IPS-18a (cell line): ENCODE measurements around the gene RPS6KC1.
"Not testable (repeated sequence)": the region's sequence is repeated elsewhere in the genome, so short reads cannot be mapped to it uniquely, and the experiment has no call there.

Source experiments
- H3K27ac ChIP-seq: one replicate; pipeline ENCODE4 v1.5.1; 2013; ENCODE audit warnings: low read length
- H3K27me3 ChIP-seq: one replicate; pipeline ENCODE4 v1.6.1; 2013; ENCODE audit warnings: mild to moderate bottlenecking, low read length; ENCODE audit not compliant: control insufficient read depth, insufficient read depth
- H3K36me3 ChIP-seq: one replicate; pipeline ENCODE4 v1.6.1; 2013; ENCODE audit warnings: low read depth, low read length; ENCODE audit not compliant: control insufficient read depth
- H3K4me1 ChIP-seq: one replicate; pipeline ENCODE4 v1.6.1; 2013; ENCODE audit warnings: low read depth, low read length; ENCODE audit not compliant: control insufficient read depth
- H3K4me3 ChIP-seq: one replicate; pipeline ENCODE4 v1.5.1; 2013; ENCODE audit warnings: low read length
- H3K9ac ChIP-seq: one replicate; pipeline ENCODE4 v1.6.1; 2013; ENCODE audit warnings: mild to moderate bottlenecking, low read length, moderate library complexity
- H3K9me3 ChIP-seq: one replicate; pipeline ENCODE4 v1.6.1; 2013; ENCODE audit warnings: low read depth, low read length; ENCODE audit not compliant: control insufficient read depth

Gene RPS6KC1

GRCh38 chr1:213300433-213300832 is 249.4 kb downstream of the RPS6KC1 start:
- H3K27ac ChIP-seq, result no peak overlapping the region
- H3K9me3 ChIP-seq, result no peaks in the 10 kb centered on the region
- no peak overlapping the region for H3K9ac ChIP-seq
- H3K4me1 ChIP-seq, result peaks cover 12% of the 10 kb centered on the region
- H3K36me3 ChIP-seq, result no peaks in the 10 kb centered on the region
- no peaks in the 10 kb centered on the region for H3K27me3 ChIP-seq
- no peak overlapping the region for H3K4me3 ChIP-seq

GRCh38 chr1:213301524-213301923 is 250.5 kb downstream of the RPS6KC1 start:
- not testable (repeated sequence) for H3K4me3 ChIP-seq, H3K36me3 ChIP-seq, H3K9me3 ChIP-seq, H3K9ac ChIP-seq, H3K27ac ChIP-seq, H3K27me3 ChIP-seq
- peaks cover 12% of the 10 kb centered on the region for H3K4me1 ChIP-seq

GRCh38 chr1:213303286-213303685 is 252.2 kb downstream of the RPS6KC1 start:
- peak overlapping the region; percentile 37 for H3K4me3 ChIP-seq
- H3K9ac ChIP-seq, result no peak overlapping the region
- no peaks in the 10 kb centered on the region for H3K36me3 ChIP-seq
- H3K9me3 ChIP-seq, result no peaks in the 10 kb centered on the region
- H3K27me3 ChIP-seq, result no peaks in the 10 kb centered on the region
- H3K4me1 ChIP-seq, result peaks cover 12% of the 10 kb centered on the region
- H3K27ac ChIP-seq, result no peak overlapping the region

- Histone ChIP-seq H3K27ac (no peak overlapping the region), H3K27me3 (no peaks in the 10 kb centered on the region), H3K36me3 (no peaks in the 10 kb centered on the region), H3K9ac (no peak overlapping the region), H3K4me1 (no peaks in the 10 kb centered on the region), H3K9me3 (no peaks in the 10 kb centered on the region), H3K4me3 (no peak overlapping the region)
Measured at GRCh38 chr1:213315571-213315970, 264.5 kb downstream of the RPS6KC1 start.

- H3K9me3 ChIP-seq, H3K4me1 ChIP-seq, H3K27me3 ChIP-seq, H3K36me3 ChIP-seq, H3K27ac ChIP-seq, H3K9ac ChIP-seq, H3K4me3 ChIP-seq: not testable (repeated sequence)
Measured at GRCh38 chr1:213318458-213318857, 267.4 kb downstream of the RPS6KC1 start.

GRCh38 chr1:213320191-213320870 is 269.3 kb downstream of the RPS6KC1 start:
- Histone ChIP-seq H3K9ac (no peak overlapping the region), H3K4me3 (no peak overlapping the region), H3K9me3 (no peaks in the 10 kb centered on the region), H3K4me1 (no peaks in the 10 kb centered on the region), H3K27me3 (no peaks in the 10 kb centered on the region), H3K27ac (no peak overlapping the region), H3K36me3 (no peaks in the 10 kb centered on the region)
